IMR-90 (cell line): ENCODE data around the gene ITSN1.

Experiments
- POLR2A ChIP-seq: IDR thresholded peaks from 2 replicates; pipeline ENCODE4 v1.6.1; 2012; ENCODE audit warnings: mild to moderate bottlenecking, low read depth, low read length
- TF ChIP-seq, protein P1 (sequence below): conservative IDR thresholded peaks from 2 replicates; pipeline ENCODE4 v1.5.1; 2012; ENCODE audit warnings: mild to moderate bottlenecking, low read depth, low read length, improper control_type of control experiment

DNA sequence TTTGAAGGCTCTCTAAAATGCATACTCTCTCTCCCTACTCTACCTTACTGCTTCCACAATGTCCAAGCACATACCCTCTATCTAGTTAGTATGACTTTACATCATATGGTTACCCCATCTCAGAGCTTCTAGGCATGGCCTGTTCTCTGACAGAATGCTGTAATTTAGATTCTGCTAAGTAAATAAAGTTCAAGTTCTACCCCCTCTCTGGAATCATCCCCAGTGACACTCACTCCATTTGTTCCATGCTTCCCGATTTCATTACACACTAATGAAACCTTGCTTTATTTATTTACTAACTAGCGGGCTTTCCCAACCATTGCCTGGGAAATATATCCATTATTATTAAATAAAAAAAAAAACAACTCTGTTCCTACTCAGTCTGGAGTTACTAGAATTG, 8.0 kb upstream of the ITSN1 start:
- no peak for TF ChIP-seq POLR2A
- TF ChIP-seq, protein P1, sequence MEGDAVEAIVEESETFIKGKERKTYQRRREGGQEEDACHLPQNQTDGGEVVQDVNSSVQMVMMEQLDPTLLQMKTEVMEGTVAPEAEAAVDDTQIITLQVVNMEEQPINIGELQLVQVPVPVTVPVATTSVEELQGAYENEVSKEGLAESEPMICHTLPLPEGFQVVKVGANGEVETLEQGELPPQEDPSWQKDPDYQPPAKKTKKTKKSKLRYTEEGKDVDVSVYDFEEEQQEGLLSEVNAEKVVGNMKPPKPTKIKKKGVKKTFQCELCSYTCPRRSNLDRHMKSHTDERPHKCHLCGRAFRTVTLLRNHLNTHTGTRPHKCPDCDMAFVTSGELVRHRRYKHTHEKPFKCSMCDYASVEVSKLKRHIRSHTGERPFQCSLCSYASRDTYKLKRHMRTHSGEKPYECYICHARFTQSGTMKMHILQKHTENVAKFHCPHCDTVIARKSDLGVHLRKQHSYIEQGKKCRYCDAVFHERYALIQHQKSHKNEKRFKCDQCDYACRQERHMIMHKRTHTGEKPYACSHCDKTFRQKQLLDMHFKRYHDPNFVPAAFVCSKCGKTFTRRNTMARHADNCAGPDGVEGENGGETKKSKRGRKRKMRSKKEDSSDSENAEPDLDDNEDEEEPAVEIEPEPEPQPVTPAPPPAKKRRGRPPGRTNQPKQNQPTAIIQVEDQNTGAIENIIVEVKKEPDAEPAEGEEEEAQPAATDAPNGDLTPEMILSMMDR = no peak
